ENCODE data around the gene SERINC2.
"Not testable (repeated sequence)": the region's sequence is repeated elsewhere in the genome, so short reads cannot be mapped to it uniquely, and the experiment has no call there.

SERINC2 gene

GRCh38 chr1:31382379-31382989 is 30.5 kb upstream of the SERINC2 start:
- no peaks in the 10 kb centered on the region for H3K4me1 ChIP-seq (ENCODE audit: control insufficient read depth, insufficient read depth, low read length, poor library complexity, severe bottlenecking)
- no peak overlapping the region for H3K27ac ChIP-seq (ENCODE audit: insufficient read depth, low read length, poor library complexity, severe bottlenecking)
- no peaks in the 10 kb centered on the region for H3K27me3 ChIP-seq (replicated peaks; ENCODE audit: control insufficient read depth, insufficient read depth, low read length, poor library complexity, severe bottlenecking)
- no peak for DNase-seq
- H3K9me3 ChIP-seq (ENCODE audit: control insufficient read depth, low read length): no peaks in the 10 kb centered on the region
- no peak overlapping the region for H3K4me3 ChIP-seq (ENCODE audit: insufficient read depth, low read depth, low read length, poor library complexity, severe bottlenecking)
- H3K36me3 ChIP-seq (ENCODE audit: control insufficient read depth, insufficient read depth, low read length): no peaks in the 10 kb centered on the region

DNA sequence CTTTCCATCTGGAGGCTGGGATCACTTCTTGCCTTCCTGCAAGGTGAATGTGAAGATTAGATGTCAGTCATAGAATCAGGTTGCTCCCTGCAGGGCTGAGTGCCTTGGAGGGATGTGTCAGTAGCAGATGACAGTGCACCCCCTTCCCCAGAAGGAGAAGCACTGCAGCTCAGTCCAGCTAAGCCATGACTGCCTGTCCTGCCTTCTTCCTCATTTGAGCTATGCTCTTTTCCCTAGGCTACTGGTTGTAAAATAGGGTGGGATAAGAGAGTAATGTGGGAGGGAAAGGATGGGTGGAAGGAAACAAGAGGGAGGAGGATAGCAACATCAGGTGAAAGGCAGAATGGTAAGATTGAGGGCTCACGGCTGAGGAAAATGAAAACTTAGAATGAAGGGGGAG is 29.0 kb upstream of the SERINC2 start:
- Histone ChIP-seq H3K4me1 (ENCODE audit: control insufficient read depth, insufficient read depth, low read length, poor library complexity, severe bottlenecking) (no peaks in the 10 kb centered on the region), H3K4me3 (ENCODE audit: insufficient read depth, low read depth, low read length, poor library complexity, severe bottlenecking) (no peak overlapping the region), H3K27me3 (replicated peaks; ENCODE audit: control insufficient read depth, insufficient read depth, low read length, poor library complexity, severe bottlenecking) (no peaks in the 10 kb centered on the region), H3K36me3 (ENCODE audit: control insufficient read depth, insufficient read depth, low read length) (no peaks in the 10 kb centered on the region), H3K27ac (ENCODE audit: insufficient read depth, low read length, poor library complexity, severe bottlenecking) (no peak overlapping the region), H3K9me3 (ENCODE audit: control insufficient read depth, low read length) (no peaks in the 10 kb centered on the region)
- DNase-seq: no peak

- H3K27me3 ChIP-seq (replicated peaks; ENCODE audit: control insufficient read depth, insufficient read depth, low read length, poor library complexity, severe bottlenecking); H3K4me1 ChIP-seq (ENCODE audit: control insufficient read depth, insufficient read depth, low read length, poor library complexity, severe bottlenecking); H3K4me3 ChIP-seq (ENCODE audit: insufficient read depth, low read depth, low read length, poor library complexity, severe bottlenecking); H3K9me3 ChIP-seq (ENCODE audit: control insufficient read depth, low read length); H3K36me3 ChIP-seq (ENCODE audit: control insufficient read depth, insufficient read depth, low read length); DNase-seq; H3K27ac ChIP-seq (ENCODE audit: insufficient read depth, low read length, poor library complexity, severe bottlenecking): not testable (repeated sequence)
These were observed 26.3 kb upstream of the SERINC2 start for GRCh38 chr1:31386576-31387243.

GRCh38 chr1:31387612-31388011 is 25.4 kb upstream of the SERINC2 start:
- no peak overlapping the region for H3K27ac ChIP-seq (ENCODE audit: insufficient read depth, low read length, poor library complexity, severe bottlenecking)
- H3K4me3 ChIP-seq (ENCODE audit: insufficient read depth, low read depth, low read length, poor library complexity, severe bottlenecking): no peak overlapping the region
- no peaks in the 10 kb centered on the region for H3K9me3 ChIP-seq (ENCODE audit: control insufficient read depth, low read length)
- H3K4me1 ChIP-seq (ENCODE audit: control insufficient read depth, insufficient read depth, low read length, poor library complexity, severe bottlenecking): no peaks in the 10 kb centered on the region
- DNase-seq: no peak
- H3K36me3 ChIP-seq (ENCODE audit: control insufficient read depth, insufficient read depth, low read length): no peaks in the 10 kb centered on the region
- no peaks in the 10 kb centered on the region for H3K27me3 ChIP-seq (replicated peaks; ENCODE audit: control insufficient read depth, insufficient read depth, low read length, poor library complexity, severe bottlenecking)

DNA sequence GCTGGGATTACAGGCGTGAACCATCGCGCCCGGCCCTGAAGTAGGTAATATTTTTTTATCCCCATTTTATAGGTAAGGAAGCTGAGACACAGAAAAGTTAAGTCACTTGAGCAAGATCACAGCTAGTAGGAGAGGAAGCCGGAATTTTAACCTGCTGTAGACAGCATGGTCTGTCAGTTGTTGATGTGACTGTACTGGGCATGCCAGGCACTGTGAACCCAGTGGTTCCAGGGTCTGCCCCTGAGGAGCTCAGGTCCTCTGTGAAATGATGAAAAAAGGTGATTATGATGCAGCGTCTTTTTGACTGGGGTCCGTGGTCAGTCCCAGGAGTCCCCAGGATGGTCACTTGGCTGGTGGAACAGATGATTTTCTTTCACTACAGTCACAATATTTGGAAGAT is 23.4 kb upstream of the SERINC2 start:
- Histone ChIP-seq H3K4me1 (ENCODE audit: control insufficient read depth, insufficient read depth, low read length, poor library complexity, severe bottlenecking) (peaks cover 3% of the 10 kb centered on the region), H3K9me3 (ENCODE audit: control insufficient read depth, low read length) (no peaks in the 10 kb centered on the region), H3K27me3 (replicated peaks; ENCODE audit: control insufficient read depth, insufficient read depth, low read length, poor library complexity, severe bottlenecking) (no peaks in the 10 kb centered on the region), H3K4me3 (ENCODE audit: insufficient read depth, low read depth, low read length, poor library complexity, severe bottlenecking) (no peak overlapping the region), H3K36me3 (ENCODE audit: control insufficient read depth, insufficient read depth, low read length) (no peaks in the 10 kb centered on the region), H3K27ac (ENCODE audit: insufficient read depth, low read length, poor library complexity, severe bottlenecking) (no peak overlapping the region)
- no peak for DNase-seq

- Histone ChIP-seq H3K27me3 (replicated peaks; ENCODE audit: control insufficient read depth, insufficient read depth, low read length, poor library complexity, severe bottlenecking) (no peaks in the 10 kb centered on the region), H3K4me1 (ENCODE audit: control insufficient read depth, insufficient read depth, low read length, poor library complexity, severe bottlenecking) (peaks cover 3% of the 10 kb centered on the region), H3K4me3 (ENCODE audit: insufficient read depth, low read depth, low read length, poor library complexity, severe bottlenecking) (no peak overlapping the region), H3K27ac (ENCODE audit: insufficient read depth, low read length, poor library complexity, severe bottlenecking) (no peak overlapping the region), H3K36me3 (ENCODE audit: control insufficient read depth, insufficient read depth, low read length) (no peaks in the 10 kb centered on the region), H3K9me3 (ENCODE audit: control insufficient read depth, low read length) (no peaks in the 10 kb centered on the region)
- DNase-seq: no peak
These were observed 22.9 kb upstream of the SERINC2 start for GRCh38 chr1:31390071-31390470.

DNA sequence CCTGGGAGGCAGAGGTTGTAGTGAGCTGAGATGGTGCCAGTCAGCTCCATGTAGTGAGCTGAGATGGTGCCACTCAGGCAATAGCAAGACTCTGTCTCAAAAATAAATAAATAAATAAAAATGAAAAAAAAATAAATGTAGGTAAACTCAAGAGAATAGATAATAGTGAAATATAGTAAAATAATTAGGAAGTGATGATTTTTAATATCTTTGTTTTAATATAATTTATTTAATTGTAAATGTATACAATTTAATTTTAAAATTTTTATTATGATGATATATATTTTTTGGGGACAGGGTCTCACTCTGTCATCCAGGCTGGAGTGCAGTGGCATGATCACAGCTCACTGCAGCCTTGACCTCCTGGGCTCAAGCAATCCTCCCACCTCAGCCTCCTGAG is 19.6 kb upstream of the SERINC2 start:
- Histone ChIP-seq H3K27ac (ENCODE audit: insufficient read depth, low read length, poor library complexity, severe bottlenecking) (no peak overlapping the region), H3K4me1 (ENCODE audit: control insufficient read depth, insufficient read depth, low read length, poor library complexity, severe bottlenecking) (peaks cover 3% of the 10 kb centered on the region), H3K36me3 (ENCODE audit: control insufficient read depth, insufficient read depth, low read length) (no peaks in the 10 kb centered on the region), H3K4me3 (ENCODE audit: insufficient read depth, low read depth, low read length, poor library complexity, severe bottlenecking) (no peak overlapping the region), H3K27me3 (replicated peaks; ENCODE audit: control insufficient read depth, insufficient read depth, low read length, poor library complexity, severe bottlenecking) (no peaks in the 10 kb centered on the region), H3K9me3 (ENCODE audit: control insufficient read depth, low read length) (no peaks in the 10 kb centered on the region)
- DNase-seq: no peak

DNA sequence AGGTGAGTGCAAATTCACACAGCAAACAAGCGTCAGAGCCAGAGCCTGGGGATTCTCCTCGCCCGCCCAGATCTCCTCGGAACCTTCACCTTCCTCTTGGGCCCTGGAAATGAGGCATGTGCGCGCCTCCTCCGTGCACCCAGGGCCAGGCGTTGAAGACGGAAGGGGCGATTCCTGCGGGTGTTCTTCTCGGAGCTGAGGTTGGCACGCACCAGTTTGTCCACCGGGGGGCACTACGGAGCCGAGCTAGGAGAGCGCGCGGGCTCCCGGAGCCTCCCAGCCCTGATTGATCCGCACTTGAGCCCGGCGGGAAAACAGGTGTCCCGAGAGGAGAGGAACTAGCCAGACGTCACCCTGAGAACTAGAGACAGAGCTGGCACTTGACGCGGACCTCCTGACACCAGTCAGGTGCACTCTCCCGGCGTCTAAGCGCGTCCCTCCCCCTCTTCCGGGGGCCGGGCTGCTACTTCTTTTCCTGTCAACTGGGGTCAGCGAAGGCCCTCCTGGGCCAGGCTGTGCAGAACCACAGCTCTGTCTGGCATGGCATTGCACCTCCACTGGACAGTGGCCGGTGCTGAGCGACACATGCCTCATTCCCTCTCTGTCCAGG is 18.3 kb upstream of the SERINC2 start:
- H3K4me1 ChIP-seq (ENCODE audit: control insufficient read depth, insufficient read depth, low read length, poor library complexity, severe bottlenecking): peaks cover 3% of the 10 kb centered on the region
- no peaks in the 10 kb centered on the region for H3K9me3 ChIP-seq (ENCODE audit: control insufficient read depth, low read length)
- no peak overlapping the region for H3K27ac ChIP-seq (ENCODE audit: insufficient read depth, low read length, poor library complexity, severe bottlenecking)
- no peaks in the 10 kb centered on the region for H3K27me3 ChIP-seq (replicated peaks; ENCODE audit: control insufficient read depth, insufficient read depth, low read length, poor library complexity, severe bottlenecking)
- H3K4me3 ChIP-seq (ENCODE audit: insufficient read depth, low read depth, low read length, poor library complexity, severe bottlenecking): peak overlapping the region; percentile 51
- no peaks in the 10 kb centered on the region for H3K36me3 ChIP-seq (ENCODE audit: control insufficient read depth, insufficient read depth, low read length)
- peak; percentile 31 to 48 (median 39) for DNase-seq

DNA sequence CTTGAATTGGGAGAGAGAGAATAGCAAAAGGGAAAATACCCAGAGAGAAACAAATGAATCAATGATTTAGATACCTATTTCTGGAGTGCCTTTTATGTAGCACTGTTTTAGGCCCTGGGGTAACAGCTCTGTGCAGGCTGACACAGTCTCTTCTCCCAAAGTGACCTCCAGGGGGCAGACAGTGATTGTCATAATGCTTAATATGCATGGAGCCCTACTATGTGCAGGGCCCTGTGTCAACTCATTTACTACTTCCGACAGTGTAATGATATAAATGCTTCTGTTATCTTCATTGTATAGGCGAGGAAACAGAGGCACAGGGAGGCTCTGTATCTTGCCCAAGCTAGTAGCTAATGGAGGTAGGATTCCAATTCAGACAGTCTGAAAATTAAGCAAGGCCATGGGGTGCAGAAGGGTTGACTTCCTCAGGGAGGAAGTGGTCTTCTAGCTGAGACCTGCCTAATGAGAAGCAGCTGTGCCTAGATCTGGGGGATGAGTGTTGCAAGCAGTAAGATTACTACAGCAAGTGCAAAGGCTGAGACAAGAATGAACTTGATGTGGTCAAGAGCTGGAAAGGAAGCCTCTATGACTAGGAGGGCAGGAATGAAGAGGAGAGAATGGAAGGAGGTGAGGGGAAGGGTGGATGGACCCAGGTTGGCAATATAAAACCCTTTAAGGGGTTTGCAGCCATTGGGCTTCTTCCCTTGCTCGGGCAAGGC is 16.2 kb upstream of the SERINC2 start:
- Histone ChIP-seq H3K36me3 (ENCODE audit: control insufficient read depth, insufficient read depth, low read length) (no peaks in the 10 kb centered on the region), H3K4me3 (ENCODE audit: insufficient read depth, low read depth, low read length, poor library complexity, severe bottlenecking) (no peak overlapping the region), H3K27me3 (replicated peaks; ENCODE audit: control insufficient read depth, insufficient read depth, low read length, poor library complexity, severe bottlenecking) (no peaks in the 10 kb centered on the region), H3K9me3 (ENCODE audit: control insufficient read depth, low read length) (no peaks in the 10 kb centered on the region), H3K4me1 (ENCODE audit: control insufficient read depth, insufficient read depth, low read length, poor library complexity, severe bottlenecking) (peaks cover 3% of the 10 kb centered on the region), H3K27ac (ENCODE audit: insufficient read depth, low read length, poor library complexity, severe bottlenecking) (no peak overlapping the region)
- DNase-seq: no peak

Measured in effector memory CD4-positive, alpha-beta T cell (primary cell).